ENCODE measurements around the gene VNN1. TPM values are rescaled to one million over a fixed set of nuclear protein-coding genes. Genes with fewer than 3 reads are reported as not detected.
"Not testable (repeated sequence)": the region's sequence is repeated elsewhere in the genome, so short reads cannot be mapped to it uniquely, and the experiment has no call there.

The VNN1 gene
- polyA plus RNA-seq, 3 donors, result 0.28 to 7.1 (median 2.8) TPM

- WGBS, 3 donors, result 68 to 77% (median 72%) methylated on average over 3 of the region's 3 CpGs
- H3K27ac ChIP-seq (ENCODE audit: low read depth, low read length), result no peak overlapping the region
These were observed 28.8 kb downstream of the VNN1 start for GRCh38 chr6:132685009-132685408.

GRCh38 chr6:132684272-132684671 is 29.6 kb downstream of the VNN1 start:
- WGBS, 3 donors, result 85 to 88% (median 86%) methylated on average over 6 of the region's 6 CpGs
- H3K27ac ChIP-seq (ENCODE audit: low read depth, low read length), result no peak overlapping the region

- WGBS, 3 donors, result 69 to 71% (median 70%) methylated on average over 6 of the region's 6 CpGs
- H3K27ac ChIP-seq (ENCODE audit: low read depth, low read length), result no peak overlapping the region
These were observed 30.3 kb downstream of the VNN1 start for GRCh38 chr6:132683543-132683942.

- H3K27ac ChIP-seq (ENCODE audit: low read depth, low read length), result not testable (repeated sequence)
These were observed 34.8 kb downstream of the VNN1 start for GRCh38 chr6:132679094-132679493.

- no peak overlapping the region for H3K27ac ChIP-seq (ENCODE audit: low read depth, low read length)
These were observed 38.1 kb downstream of the VNN1 start for GRCh38 chr6:132675749-132676148.

GRCh38 chr6:132675002-132675401 is 38.9 kb downstream of the VNN1 start:
- no peak overlapping the region for H3K27ac ChIP-seq (ENCODE audit: low read depth, low read length)
- WGBS, 3 donors, result 81 to 86% (median 86%) methylated on average over 3 of the region's 3 CpGs

GRCh38 chr6:132673376-132674094 is 40.3 kb downstream of the VNN1 start:
- 73 to 89% (median 82%) methylated on average over 10 of the region's 10 CpGs for WGBS, 3 donors
- no peak overlapping the region for H3K27ac ChIP-seq (ENCODE audit: low read depth, low read length)

GRCh38 chr6:132671295-132671694 is 42.6 kb downstream of the VNN1 start:
- WGBS, 3 donors, result 31 to 93% (median 89%) methylated on average over 1 of the region's 1 CpG
- no peak overlapping the region for H3K27ac ChIP-seq (ENCODE audit: low read depth, low read length)

GRCh38 chr6:132669690-132670291 is 44.1 kb downstream of the VNN1 start:
- no peak overlapping the region for H3K27ac ChIP-seq (ENCODE audit: low read depth, low read length)
- 2 to 10% (median 6%) methylated on average over 4 of the region's 4 CpGs for WGBS, 3 donors

GRCh38 chr6:132666118-132666517 is 47.7 kb downstream of the VNN1 start:
- 77 to 89% (median 88%) methylated on average over 4 of the region's 4 CpGs for WGBS, 3 donors
- H3K27ac ChIP-seq (ENCODE audit: low read depth, low read length), result no peak overlapping the region

GRCh38 chr6:132664309-132665034 is 49.4 kb downstream of the VNN1 start:
- 97 to 100% (median 100%) methylated on average over 1 of the region's 1 CpG for WGBS, 3 donors
- H3K27ac ChIP-seq (ENCODE audit: low read depth, low read length), result no peak overlapping the region

GRCh38 chr6:132663661-132664060 is 50.2 kb downstream of the VNN1 start:
- 70 to 92% (median 80%) methylated on average over 1 of the region's 1 CpG for WGBS, 3 donors

GRCh38 chr6:132661906-132662305 is 51.9 kb downstream of the VNN1 start:
- 76 to 84% (median 80%) methylated on average over 4 of the region's 4 CpGs for WGBS, 3 donors
- H3K27ac ChIP-seq (ENCODE audit: low read depth, low read length), result no peak overlapping the region

More at GRCh38 chr6:132663661-132664060, 50.2 kb downstream of the VNN1 start:
- H3K27ac ChIP-seq (ENCODE audit: low read depth, low read length), result no peak overlapping the region

GRCh38 chr6:132659082-132659481 is 54.8 kb downstream of the VNN1 start, which contains the start of gene TAAR1:
Gene TAAR1 (minus strand): TSS chr6:132659182. CDS start chr6:132646003, 13,179 bp downstream.
- 81 to 94% (median 91%) methylated on average over 3 of the region's 3 CpGs for WGBS, 3 donors
- H3K27ac ChIP-seq (ENCODE audit: low read depth, low read length), result no peak within 1 kb of the TSS

GRCh38 chr6:132651062-132651461 is 62.8 kb downstream of the VNN1 start:
- 60 to 90% (median 69%) methylated on average over 3 of the region's 3 CpGs for WGBS, 3 donors
- no peak overlapping the region for H3K27ac ChIP-seq (ENCODE audit: low read depth, low read length)

GRCh38 chr6:132650429-132650828 is 63.4 kb downstream of the VNN1 start:
- WGBS, 3 donors, result 81 to 91% (median 87%) methylated on average over 1 of the region's 1 CpG

GRCh38 chr6:132648828-132649227 is 65.0 kb downstream of the VNN1 start:
- no peak overlapping the region for H3K27ac ChIP-seq (ENCODE audit: low read depth, low read length)
- WGBS, 3 donors, result 8 to 69% (median 57%) methylated on average over 2 of the region's 2 CpGs

More at GRCh38 chr6:132650429-132650828, 63.4 kb downstream of the VNN1 start:
- no peak overlapping the region for H3K27ac ChIP-seq (ENCODE audit: low read depth, low read length)

GRCh38 chr6:132648356-132648755 is 65.5 kb downstream of the VNN1 start:
- H3K27ac ChIP-seq (ENCODE audit: low read depth, low read length), result no peak overlapping the region
- 34 to 65% (median 61%) methylated on average over 2 of the region's 2 CpGs for WGBS, 3 donors

- 84 to 89% (median 85%) methylated on average over 3 of the region's 3 CpGs for WGBS, 3 donors
- no peak overlapping the region for H3K27ac ChIP-seq (ENCODE audit: low read depth, low read length)
These were observed 70.3 kb downstream of the VNN1 start for GRCh38 chr6:132643547-132643946.

Measured in adipose tissue (tissue), 3 donors.